ENCODE data around the gene CHI3L2. TPM values are rescaled to one million over a fixed set of nuclear protein-coding genes. Genes with fewer than 3 reads are reported as not detected.

Gene CHI3L2
- total RNA-seq, 1 donor from 2014 or later, result not detected

GRCh38 chr1:111222308-111223125, 5.0 kb upstream of the CHI3L2 start:
- Mint-ChIP-seq H3K9me3 (ENCODE audit: low read depth) (no peaks in the 10 kb centered on the region), H3K4me1 (ENCODE audit: low read depth) (peaks cover 24% of the 10 kb centered on the region), H3K4me3 (ENCODE audit: low read depth) (no peak overlapping the region), H3K27ac (no peak overlapping the region), H3K27me3 (no peaks in the 10 kb centered on the region), H3K36me3 (ENCODE audit: insufficient read depth) (no peaks in the 10 kb centered on the region)
- peak; percentile 92 for TF ChIP-seq CTCF (IDR thresholded peaks at IDR 0.05; ENCODE audit: unreplicated experiment)
- DNase-seq (ENCODE audit: low spot score, unreplicated experiment), result peak; percentile 68

GRCh38 chr1:111223126-111223685, 4.3 kb upstream of the CHI3L2 start:
- no peak for DNase-seq (ENCODE audit: low spot score, unreplicated experiment)
- Mint-ChIP-seq H3K27me3 (no peaks in the 10 kb centered on the region), H3K27ac (no peak overlapping the region), H3K4me3 (ENCODE audit: low read depth) (no peak overlapping the region), H3K9me3 (ENCODE audit: low read depth) (no peaks in the 10 kb centered on the region), H3K4me1 (ENCODE audit: low read depth) (peaks cover 26% of the 10 kb centered on the region), H3K36me3 (ENCODE audit: insufficient read depth) (no peaks in the 10 kb centered on the region)
- TF ChIP-seq CTCF (IDR thresholded peaks at IDR 0.05; ENCODE audit: unreplicated experiment), result no peak

- DNase-seq (ENCODE audit: low spot score, unreplicated experiment), result no peak
- H3K27ac Mint-ChIP-seq, result no peak overlapping the region
- no peak overlapping the region for H3K4me3 Mint-ChIP-seq (ENCODE audit: low read depth)
- H3K36me3 Mint-ChIP-seq (ENCODE audit: insufficient read depth), result no peaks in the 10 kb centered on the region
- H3K27me3 Mint-ChIP-seq, result no peaks in the 10 kb centered on the region
- no peaks in the 10 kb centered on the region for H3K9me3 Mint-ChIP-seq (ENCODE audit: low read depth)
- no peak for TF ChIP-seq CTCF (IDR thresholded peaks at IDR 0.05; ENCODE audit: unreplicated experiment)
- H3K4me1 Mint-ChIP-seq (ENCODE audit: low read depth), result peaks cover 25% of the 10 kb centered on the region
These were observed 2.4 kb upstream of the CHI3L2 start for GRCh38 chr1:111225091-111225490.

GRCh38 chr1:111225717-111226400, 1.7 kb upstream of the CHI3L2 start:
- Mint-ChIP-seq H3K4me1 (ENCODE audit: low read depth) (peaks cover 23% of the 10 kb centered on the region), H3K9me3 (ENCODE audit: low read depth) (no peaks in the 10 kb centered on the region), H3K36me3 (ENCODE audit: insufficient read depth) (no peaks in the 10 kb centered on the region), H3K4me3 (ENCODE audit: low read depth) (no peak overlapping the region), H3K27me3 (no peaks in the 10 kb centered on the region), H3K27ac (no peak overlapping the region)
- no peak for DNase-seq (ENCODE audit: low spot score, unreplicated experiment)
- no peak for TF ChIP-seq CTCF (IDR thresholded peaks at IDR 0.05; ENCODE audit: unreplicated experiment)
